Liver (tissue), 9 donors: ENCODE measurements around the gene ARSJ. TPM values are rescaled to one million over a fixed set of nuclear protein-coding genes. Genes with fewer than 3 reads are reported as not detected.

Experiments
- DNase-seq: peaks from one replicate; pipeline ENCODE4 v3.0.0-alpha.2; 2017; ENCODE audit warnings: low spot score
- H3K27ac ChIP-seq, 2 donors: one replicate each; pipeline ENCODE4 v1.7.0; 2013; ENCODE audit warnings: inconsistent platforms in 2 of 2, low read length in 2 of 2, control low read depth in 1 of 2, low read depth in 1 of 2, mild to moderate bottlenecking in 1 of 2
- H3K27me3 ChIP-seq, 4 donors: one replicate each; pipeline versions ENCODE4 v1.6.1 to v1.7.0; 2013; ENCODE audit warnings: low read length in 3 of 4, inconsistent platforms in 1 of 4, mild to moderate bottlenecking in 1 of 4, moderate library complexity in 1 of 4; ENCODE audit not compliant: control insufficient read depth in 4 of 4, insufficient read depth in 4 of 4
- H3K36me3 ChIP-seq, 4 donors: one replicate each; pipeline versions ENCODE4 v1.6.1 to v1.7.0; 2013; ENCODE audit warnings: low read length in 3 of 4, mild to moderate bottlenecking in 3 of 4, low read depth in 1 of 4, moderate library complexity in 1 of 4; ENCODE audit not compliant: control insufficient read depth in 4 of 4, insufficient read depth in 3 of 4
- H3K4me1 ChIP-seq, 4 donors: one replicate each; pipeline versions ENCODE4 v1.6.1 to v1.7.0; 2013; ENCODE audit warnings: low read length in 3 of 4, mild to moderate bottlenecking in 3 of 4, moderate library complexity in 1 of 4; ENCODE audit not compliant: control insufficient read depth in 4 of 4, insufficient read depth in 4 of 4
- H3K4me3 ChIP-seq, 3 donors: one replicate each; pipeline versions ENCODE4 v1.6.1 to v1.7.0; 2013; ENCODE audit warnings: low read length in 3 of 3, control low read depth in 1 of 3, low read depth in 1 of 3, mild to moderate bottlenecking in 1 of 3
- H3K9ac ChIP-seq, 2 donors: one replicate each; pipeline ENCODE4 v1.7.0; 2013; ENCODE audit warnings: low read length in 2 of 2, mild to moderate bottlenecking in 2 of 2, moderate library complexity in 2 of 2, control low read depth in 1 of 2, low read depth in 1 of 2
- H3K9me3 ChIP-seq, 4 donors: one replicate each; pipeline versions ENCODE4 v1.6.1 to v1.7.0; 2013; ENCODE audit warnings: low read length in 3 of 4; ENCODE audit not compliant: control insufficient read depth in 4 of 4
- ATF3 ChIP-seq: IDR thresholded peaks from 2 replicates; pipeline ENCODE4 v1.6.1; 2016; ENCODE audit warnings: antibody characterized with exemption
- FOXA1 ChIP-seq: IDR thresholded peaks from 2 replicates; pipeline ENCODE4 v1.6.1; 2016; ENCODE audit warnings: antibody characterized with exemption
- FOXA2 ChIP-seq: IDR thresholded peaks from 2 replicates; pipeline ENCODE4 v1.6.1; 2016; ENCODE audit warnings: antibody characterized with exemption
- GABPA ChIP-seq, 2 donors: IDR thresholded peaks in 1 of 2; conservative IDR thresholded peaks in 1 of 2; 2 replicates each; pipeline ENCODE4 v1.6.1; 2016; ENCODE audit warnings: antibody characterized with exemption in 2 of 2, mild to moderate bottlenecking in 1 of 2, moderate library complexity in 1 of 2
- HNF4A ChIP-seq, 2 donors: conservative IDR thresholded peaks; 2 replicates each; pipeline ENCODE4 v1.6.1; 2016; ENCODE audit warnings: antibody characterized with exemption in 2 of 2, mild to moderate bottlenecking in 2 of 2
- HNF4G ChIP-seq: IDR thresholded peaks from 2 replicates; pipeline ENCODE4 v1.6.1; 2016; ENCODE audit warnings: antibody characterized with exemption
- MAX ChIP-seq: IDR thresholded peaks from 2 replicates; pipeline ENCODE4 v1.6.1; 2016; ENCODE audit warnings: antibody characterized with exemption
- NR2F2 ChIP-seq: IDR thresholded peaks from 2 replicates; pipeline ENCODE4 v1.6.1; 2016; ENCODE audit warnings: antibody characterized with exemption
- RAD21 ChIP-seq, 2 donors: IDR thresholded peaks; 2 replicates each; pipeline ENCODE4 v1.6.1; 2016; ENCODE audit warnings: antibody characterized with exemption in 2 of 2, mild to moderate bottlenecking in 2 of 2
- RXRA ChIP-seq, 2 donors: IDR thresholded peaks; 2 replicates each; pipeline ENCODE4 v1.6.1; 2017 to 2018; ENCODE audit warnings: antibody characterized with exemption in 2 of 2, mild to moderate bottlenecking in 1 of 2
- SP1 ChIP-seq: IDR thresholded peaks from 2 replicates; pipeline ENCODE4 v1.6.1; 2018; ENCODE audit warnings: antibody characterized with exemption, mild to moderate bottlenecking
- TAF1 ChIP-seq: conservative IDR thresholded peaks from 2 replicates; pipeline ENCODE4 v1.6.1; 2016; ENCODE audit warnings: antibody characterized with exemption, mild to moderate bottlenecking
- ZBTB33 ChIP-seq: IDR thresholded peaks from 2 replicates; pipeline ENCODE4 v1.6.1; 2016; ENCODE audit warnings: antibody characterized with exemption
- WGBS: extraction: QIAGEN DNeasy Blood & Tissue Kit; methylation state at CpG from one replicate; pipeline ENCODE4 v1.1.7; 2013; 5-methylcytosine and 5-hydroxymethylcytosine counted together
- polyA plus RNA-seq, 2 donors: library from polyadenylated mRNA; stranded (reverse) in 1 of 2; unstranded in 1 of 2; fragments of 200-250 nt in 1 of 2; fragments of >200 nt in 1 of 2; fragmentation: Nextera tagmentation in 1 of 2; extraction: Ambion mirVana in 1 of 2; gene quantifications; one replicate each; pipeline versions ENCODE4 v1.2.1 to v1.2.3, GENCODE V29; 2013 to 2015
- total RNA-seq, 2 donors: library from RNA; depleted of rRNA; stranded (reverse); fragments of >200 nt; gene quantifications; one replicate each; pipeline ENCODE4 v1.2.3, GENCODE V29; 2014
- TF ChIP-seq, protein P1 (sequence below): fragments of 150-350 bp; IDR thresholded peaks from 2 replicates; pipeline ENCODE4 v1.5.1; 2017; ENCODE audit warnings: improper control_type of control experiment, low read depth, low read length; ENCODE audit not compliant: missing input control
- TF ChIP-seq, protein P2 (sequence below): IDR thresholded peaks from 2 replicates; pipeline ENCODE4 v1.6.1; 2016; ENCODE audit warnings: antibody characterized with exemption, mild to moderate bottlenecking
- donor health status: healthy.
- donor health status: healthy.
- donor health status: healthy.
- donor health status: healthy.
- donor health status: healthy.

ARSJ gene
- total and polyA plus RNA-seq, 4 donors = 0.56 to 1.8 (median 0.95) TPM

GRCh38 chr4:113952452-113953029 lies 26.9 kb downstream of the ARSJ start (continued):
- TF ChIP-seq MAX = no peak
- TF ChIP-seq ZBTB33 = no peak

GRCh38 chr4:113951263-113951662 lies 28.2 kb downstream of the ARSJ start:
- DNase-seq = no peak
- TF ChIP-seq GABPA (IDR thresholded peaks at IDR 0.05 in 1 of 2, conservative IDR thresholded peaks at IDR 0.05 in 1 of 2) (no peak), TAF1 (no peak), FOXA2 (no peak), HNF4A (conservative IDR thresholded peaks at IDR 0.05) (no peak), ZBTB33 (no peak), HNF4G (no peak)
- TF ChIP-seq, protein P1, sequence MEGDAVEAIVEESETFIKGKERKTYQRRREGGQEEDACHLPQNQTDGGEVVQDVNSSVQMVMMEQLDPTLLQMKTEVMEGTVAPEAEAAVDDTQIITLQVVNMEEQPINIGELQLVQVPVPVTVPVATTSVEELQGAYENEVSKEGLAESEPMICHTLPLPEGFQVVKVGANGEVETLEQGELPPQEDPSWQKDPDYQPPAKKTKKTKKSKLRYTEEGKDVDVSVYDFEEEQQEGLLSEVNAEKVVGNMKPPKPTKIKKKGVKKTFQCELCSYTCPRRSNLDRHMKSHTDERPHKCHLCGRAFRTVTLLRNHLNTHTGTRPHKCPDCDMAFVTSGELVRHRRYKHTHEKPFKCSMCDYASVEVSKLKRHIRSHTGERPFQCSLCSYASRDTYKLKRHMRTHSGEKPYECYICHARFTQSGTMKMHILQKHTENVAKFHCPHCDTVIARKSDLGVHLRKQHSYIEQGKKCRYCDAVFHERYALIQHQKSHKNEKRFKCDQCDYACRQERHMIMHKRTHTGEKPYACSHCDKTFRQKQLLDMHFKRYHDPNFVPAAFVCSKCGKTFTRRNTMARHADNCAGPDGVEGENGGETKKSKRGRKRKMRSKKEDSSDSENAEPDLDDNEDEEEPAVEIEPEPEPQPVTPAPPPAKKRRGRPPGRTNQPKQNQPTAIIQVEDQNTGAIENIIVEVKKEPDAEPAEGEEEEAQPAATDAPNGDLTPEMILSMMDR = no peak
- Histone ChIP-seq H3K9ac (no peak overlapping the region), H3K36me3 (no peaks in the 10 kb centered on the region), H3K27me3 (no peaks in the 10 kb centered on the region), H3K9me3 (no peaks in the 10 kb centered on the region), H3K4me1 (peaks cover 2 to 9% (median 7%) of the 10 kb centered on the region in 4 donors), H3K27ac (no peak overlapping the region), H3K4me3 (no peak overlapping the region)
- whole genome bisulfite sequencing = 33% methylated on average over 6 of the region's 6 CpGs

GRCh38 chr4:113950207-113950606 lies 29.2 kb downstream of the ARSJ start:
- H3K36me3 ChIP-seq = no peaks in the 10 kb centered on the region
- H3K4me3 ChIP-seq = no peak overlapping the region
- DNase-seq = no peak
- H3K9me3 ChIP-seq = no peaks in the 10 kb centered on the region
- peaks cover 0 to 9% (median 7%) of the 10 kb centered on the region in 4 donors for H3K4me1 ChIP-seq
- no peak overlapping the region for H3K9ac ChIP-seq
- TF ChIP-seq TAF1 (no peak), RAD21 (IDR thresholded peaks at IDR 0.05) (no peak), MAX (no peak), ATF3 (no peak), HNF4A (conservative IDR thresholded peaks at IDR 0.05) (no peak), NR2F2 (no peak), SP1 (no peak), HNF4G (no peak), ZBTB33 (no peak), RXRA (IDR thresholded peaks at IDR 0.05) (no peak), FOXA1 (no peak), FOXA2 (no peak)
- TF ChIP-seq, protein P2, sequence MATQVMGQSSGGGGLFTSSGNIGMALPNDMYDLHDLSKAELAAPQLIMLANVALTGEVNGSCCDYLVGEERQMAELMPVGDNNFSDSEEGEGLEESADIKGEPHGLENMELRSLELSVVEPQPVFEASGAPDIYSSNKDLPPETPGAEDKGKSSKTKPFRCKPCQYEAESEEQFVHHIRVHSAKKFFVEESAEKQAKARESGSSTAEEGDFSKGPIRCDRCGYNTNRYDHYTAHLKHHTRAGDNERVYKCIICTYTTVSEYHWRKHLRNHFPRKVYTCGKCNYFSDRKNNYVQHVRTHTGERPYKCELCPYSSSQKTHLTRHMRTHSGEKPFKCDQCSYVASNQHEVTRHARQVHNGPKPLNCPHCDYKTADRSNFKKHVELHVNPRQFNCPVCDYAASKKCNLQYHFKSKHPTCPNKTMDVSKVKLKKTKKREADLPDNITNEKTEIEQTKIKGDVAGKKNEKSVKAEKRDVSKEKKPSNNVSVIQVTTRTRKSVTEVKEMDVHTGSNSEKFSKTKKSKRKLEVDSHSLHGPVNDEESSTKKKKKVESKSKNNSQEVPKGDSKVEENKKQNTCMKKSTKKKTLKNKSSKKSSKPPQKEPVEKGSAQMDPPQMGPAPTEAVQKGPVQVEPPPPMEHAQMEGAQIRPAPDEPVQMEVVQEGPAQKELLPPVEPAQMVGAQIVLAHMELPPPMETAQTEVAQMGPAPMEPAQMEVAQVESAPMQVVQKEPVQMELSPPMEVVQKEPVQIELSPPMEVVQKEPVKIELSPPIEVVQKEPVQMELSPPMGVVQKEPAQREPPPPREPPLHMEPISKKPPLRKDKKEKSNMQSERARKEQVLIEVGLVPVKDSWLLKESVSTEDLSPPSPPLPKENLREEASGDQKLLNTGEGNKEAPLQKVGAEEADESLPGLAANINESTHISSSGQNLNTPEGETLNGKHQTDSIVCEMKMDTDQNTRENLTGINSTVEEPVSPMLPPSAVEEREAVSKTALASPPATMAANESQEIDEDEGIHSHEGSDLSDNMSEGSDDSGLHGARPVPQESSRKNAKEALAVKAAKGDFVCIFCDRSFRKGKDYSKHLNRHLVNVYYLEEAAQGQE = no peak
- no peaks in the 10 kb centered on the region for H3K27me3 ChIP-seq
- H3K27ac ChIP-seq = no peak overlapping the region
